Endothelial cell (in vitro differentiated cells): ENCODE data around the gene KCNQ1. TPM values are rescaled to one million over a fixed set of nuclear protein-coding genes. Genes with fewer than 3 reads are reported as not detected.

Experiments
- DNase-seq: peaks from one replicate; pipeline ENCODE4 v3.0.0; 2021; ENCODE audit warnings: low spot score
- H3K27ac Mint-ChIP-seq: one replicate; pipeline ENCODE4 v1.8.0; 2021; ENCODE audit warnings: mixed read lengths, inconsistent platforms; ENCODE audit not compliant: unreplicated experiment
- H3K27me3 Mint-ChIP-seq: one replicate; pipeline ENCODE4 v1.8.0; 2021; ENCODE audit warnings: mild to moderate bottlenecking, moderate library complexity, mixed read lengths, inconsistent platforms; ENCODE audit not compliant: unreplicated experiment
- H3K36me3 Mint-ChIP-seq: one replicate; pipeline ENCODE4 v1.8.0; 2021; ENCODE audit warnings: mild to moderate bottlenecking, low read depth, mixed read lengths, inconsistent platforms; ENCODE audit not compliant: unreplicated experiment
- H3K4me1 Mint-ChIP-seq: one replicate; pipeline ENCODE4 v1.8.0; 2021; ENCODE audit warnings: mild to moderate bottlenecking, mixed read lengths, inconsistent platforms; ENCODE audit not compliant: unreplicated experiment
- H3K4me3 Mint-ChIP-seq: one replicate; pipeline ENCODE4 v1.8.0; 2021; ENCODE audit warnings: mild to moderate bottlenecking, mixed read lengths, inconsistent platforms; ENCODE audit not compliant: unreplicated experiment
- H3K9me3 Mint-ChIP-seq: one replicate; pipeline ENCODE4 v1.8.0; 2021; ENCODE audit warnings: mixed read lengths, inconsistent platforms; ENCODE audit not compliant: unreplicated experiment
- CTCF ChIP-seq: fragments of 200-600 bp; sonication (generic); IDR thresholded peaks from one replicate; pipeline ENCODE4 v1.5.0; 2021; ENCODE audit warnings: antibody characterized with exemption; ENCODE audit not compliant: unreplicated experiment
- total RNA-seq: library from RNA; stranded (reverse); fragmentation: NEBNext Ultra II Directional; extraction: Animal tissue kit (Norgen Biotek cat#: 25700); gene quantifications from one replicate; pipeline ENCODE4 v1.2.1, GENCODE V29; 2021; ENCODE audit not compliant: unreplicated experiment

KCNQ1 gene
- total RNA-seq, 1 donor from 2014 or later: 35.3 TPM

GRCh38 chr11:2670541-2671100 is 225.8 kb downstream of the KCNQ1 start:
- Mint-ChIP-seq H3K27me3 (peaks cover 2% of the 10 kb centered on the region), H3K36me3 (peaks cover 17% of the 10 kb centered on the region), H3K4me3 (no peak overlapping the region), H3K27ac (no peak overlapping the region), H3K4me1 (no peaks in the 10 kb centered on the region), H3K9me3 (no peaks in the 10 kb centered on the region)
- no peak for TF ChIP-seq CTCF
- DNase-seq: no peak

- H3K4me3 Mint-ChIP-seq: no peak overlapping the region
- no peaks in the 10 kb centered on the region for H3K4me1 Mint-ChIP-seq
- no peak overlapping the region for H3K27ac Mint-ChIP-seq
- H3K36me3 Mint-ChIP-seq: peaks cover 17% of the 10 kb centered on the region
- TF ChIP-seq CTCF: no peak
- peaks cover 2% of the 10 kb centered on the region for H3K27me3 Mint-ChIP-seq
- no peaks in the 10 kb centered on the region for H3K9me3 Mint-ChIP-seq
- DNase-seq: no peak
These were observed 226.9 kb downstream of the KCNQ1 start for GRCh38 chr11:2671748-2672147.

- Mint-ChIP-seq H3K36me3 (peaks cover 17% of the 10 kb centered on the region), H3K27me3 (peaks cover 2% of the 10 kb centered on the region), H3K27ac (no peak overlapping the region), H3K9me3 (no peaks in the 10 kb centered on the region), H3K4me1 (no peaks in the 10 kb centered on the region), H3K4me3 (no peak overlapping the region)
- no peak for DNase-seq
- TF ChIP-seq CTCF: no peak
These were observed 227.9 kb downstream of the KCNQ1 start for GRCh38 chr11:2672553-2673249.

GRCh38 chr11:2673250-2673610 is 228.4 kb downstream of the KCNQ1 start:
- no peak for TF ChIP-seq CTCF
- H3K4me3 Mint-ChIP-seq: no peak overlapping the region
- H3K27ac Mint-ChIP-seq: no peak overlapping the region
- H3K9me3 Mint-ChIP-seq: no peaks in the 10 kb centered on the region
- H3K4me1 Mint-ChIP-seq: no peaks in the 10 kb centered on the region
- no peaks in the 10 kb centered on the region for H3K27me3 Mint-ChIP-seq
- DNase-seq: no peak
- H3K36me3 Mint-ChIP-seq: peaks cover 17% of the 10 kb centered on the region

GRCh38 chr11:2673871-2674471 is 229.2 kb downstream of the KCNQ1 start:
- DNase-seq: no peak
- Mint-ChIP-seq H3K4me3 (no peak overlapping the region), H3K27ac (no peak overlapping the region), H3K4me1 (no peaks in the 10 kb centered on the region), H3K36me3 (peaks cover 13% of the 10 kb centered on the region), H3K9me3 (no peaks in the 10 kb centered on the region), H3K27me3 (no peaks in the 10 kb centered on the region)
- no peak for TF ChIP-seq CTCF
